H4 (cell line): Measurements from ENCODE around the gene SLC13A5. TPM values are rescaled to one million over a fixed set of nuclear protein-coding genes. Genes with fewer than 3 reads are reported as not detected.

Experiments
- DNase-seq: peaks from one replicate; pipeline ENCODE4 v3.0.0-alpha.2; 2015; ENCODE audit warnings: low spot score
- total RNA-seq: library from RNA; depleted of rRNA; stranded (reverse); fragments of >200 nt; shearing (Covaris generic); gene quantifications from 2 replicates; pipeline ENCODE4 v1.2.3, GENCODE V29; 2014; rRNA removed

Gene SLC13A5
- total RNA-seq, 1 experiment from 2014 or later: not detected

- DNase-seq: no peak
Observed at GRCh38 chr17:6638046-6638908, 74.9 kb downstream of the SLC13A5 start.

- DNase-seq: no peak
Observed at GRCh38 chr17:6637458-6637840, 75.7 kb downstream of the SLC13A5 start.

- no peak for DNase-seq
Observed at GRCh38 chr17:6636616-6637457, 76.3 kb downstream of the SLC13A5 start.

- no peak for DNase-seq
Observed at GRCh38 chr17:6636105-6636504, 77.1 kb downstream of the SLC13A5 start.

Other genes starting within 250 kb of the SLC13A5 start
- 0.15 and 0.18 TPM in 2 replicates for gene PITPNM3, start 156.8 kb downstream of the SLC13A5 start, total RNA-seq
- 6.6 and 6.7 TPM in 2 replicates for gene KIAA0753, start 72.7 kb downstream of the SLC13A5 start, total RNA-seq
- gene TXNDC17, start 72.3 kb downstream of the SLC13A5 start, total RNA-seq: 192 and 303 TPM in 2 replicates
- gene MED31, start 61.8 kb downstream of the SLC13A5 start, total RNA-seq: 16.3 and 19.2 TPM in 2 replicates
- gene C17orf100, start 61.6 kb downstream of the SLC13A5 start, total RNA-seq: 0.29 TPM in 1 of 2 replicates, not detected in the other
- 33.0 and 44.8 TPM in 2 replicates for gene XAF1, start 42.7 kb upstream of the SLC13A5 start, total RNA-seq
- gene FBXO39, start 62.8 kb upstream of the SLC13A5 start, total RNA-seq: 0.06 TPM in 1 of 2 replicates, not detected in the other
- not detected in 2 replicates for gene TEKT1, start 118.4 kb upstream of the SLC13A5 start, total RNA-seq